ENCODE results near the gene DHH.

Gene DHH

GRCh38 chr12:49108958-49109404 lies 14.4 kb upstream of the DHH start:
- DNase-seq = no peak

GRCh38 chr12:49105504-49106084 lies 11.0 kb upstream of the DHH start:
- DNase-seq = no peak

GRCh38 chr12:49104822-49105221 lies 10.2 kb upstream of the DHH start:
- DNase-seq = no peak

- no peak for DNase-seq
Measured at GRCh38 chr12:49100380-49100779, 5.8 kb upstream of the DHH start.

- DNase-seq = no peak
Measured at GRCh38 chr12:49098703-49099102, 4.1 kb upstream of the DHH start.

- DNase-seq = peak; percentile 49 to 60
Measured at GRCh38 chr12:49098035-49098451, 3.4 kb upstream of the DHH start.

GRCh38 chr12:49097381-49097780 lies 2.8 kb upstream of the DHH start:
- DNase-seq = no peak

GRCh38 chr12:49094975-49095365 lies 369 bp upstream of the DHH start:
- no peak for DNase-seq

- no peak for DNase-seq
Measured at GRCh38 chr12:49093792-49094159, 825 bp downstream of the DHH start.

- DNase-seq = no peak
Measured at GRCh38 chr12:49092816-49093406, 1.7 kb downstream of the DHH start.

GRCh38 chr12:49092086-49092815 lies 2.4 kb downstream of the DHH start:
- DNase-seq = peak; percentile 57 to 67

- no peak for DNase-seq
Measured at GRCh38 chr12:49091836-49092085, 2.8 kb downstream of the DHH start.

- no peak for DNase-seq
Measured at GRCh38 chr12:49091056-49091835, 3.4 kb downstream of the DHH start.

GRCh38 chr12:49089821-49090773 lies 4.5 kb downstream of the DHH start:
- peak; percentile 27 to 35 for DNase-seq

- no peak for DNase-seq
Measured at GRCh38 chr12:49088932-49089330, 5.7 kb downstream of the DHH start.

GRCh38 chr12:49088150-49088931 lies 6.3 kb downstream of the DHH start:
- DNase-seq = peak; percentile 51 to 62

- no peak for DNase-seq
Measured at GRCh38 chr12:49086116-49086515, 8.5 kb downstream of the DHH start.

GRCh38 chr12:49084438-49084837 lies 10.2 kb downstream of the DHH start:
- DNase-seq = no peak

- no peak for DNase-seq
Measured at GRCh38 chr12:49079793-49080192, 14.8 kb downstream of the DHH start.

GRCh38 chr12:49070971-49071370 lies 23.6 kb downstream of the DHH start:
- DNase-seq = no peak

- peak; percentile 98 to 99 for DNase-seq
Measured at GRCh38 chr12:49069507-49070346, 24.9 kb downstream of the DHH start, which contains the start of gene RHEBL1. Gene RHEBL1 (minus strand): TSS chr12:49069979. CDS start chr12:49069785, 194 bp downstream.
